ENCODE data around the gene TMEM40.

- TF ChIP-seq, protein P1, sequence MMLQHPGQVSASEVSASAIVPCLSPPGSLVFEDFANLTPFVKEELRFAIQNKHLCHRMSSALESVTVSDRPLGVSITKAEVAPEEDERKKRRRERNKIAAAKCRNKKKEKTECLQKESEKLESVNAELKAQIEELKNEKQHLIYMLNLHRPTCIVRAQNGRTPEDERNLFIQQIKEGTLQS (CRISPR knock-in tag; IDR thresholded peaks at IDR 0.05): no peak
- TF ChIP-seq ZNF207 (IDR thresholded peaks at IDR 0.05; ENCODE audit: borderline replicate concordance): no peak
- TF ChIP-seq ZNF501 (CRISPR knock-in tag; IDR thresholded peaks at IDR 0.05): no peak
- no peak for TF ChIP-seq YY1 (IDR thresholded peaks at IDR 0.05; ENCODE audit: insufficient read depth, insufficient replicate concordance, low read depth, low read length)
- no peak for TF ChIP-seq RBAK (CRISPR knock-in tag; IDR thresholded peaks at IDR 0.05)
- no peak for TF ChIP-seq POLR2A (IDR thresholded peaks at IDR 0.05; ENCODE audit: insufficient read depth in 1 of 2, low read depth in 2 of 2, low read length in 2 of 2)
These were observed 49.0 kb downstream of the TMEM40 start for GRCh38 chr3:12710062-12710461.
